NCI-H2081 treated with DMSO at 0.1 percent for 48 hours (cell line): ENCODE measurements around the gene SEMG2.

Experiments
- DNase-seq: peaks from one replicate; lab custom pipeline; 2025; lab: John Stamatoyannopoulos, UW

The SEMG2 gene, protein sequence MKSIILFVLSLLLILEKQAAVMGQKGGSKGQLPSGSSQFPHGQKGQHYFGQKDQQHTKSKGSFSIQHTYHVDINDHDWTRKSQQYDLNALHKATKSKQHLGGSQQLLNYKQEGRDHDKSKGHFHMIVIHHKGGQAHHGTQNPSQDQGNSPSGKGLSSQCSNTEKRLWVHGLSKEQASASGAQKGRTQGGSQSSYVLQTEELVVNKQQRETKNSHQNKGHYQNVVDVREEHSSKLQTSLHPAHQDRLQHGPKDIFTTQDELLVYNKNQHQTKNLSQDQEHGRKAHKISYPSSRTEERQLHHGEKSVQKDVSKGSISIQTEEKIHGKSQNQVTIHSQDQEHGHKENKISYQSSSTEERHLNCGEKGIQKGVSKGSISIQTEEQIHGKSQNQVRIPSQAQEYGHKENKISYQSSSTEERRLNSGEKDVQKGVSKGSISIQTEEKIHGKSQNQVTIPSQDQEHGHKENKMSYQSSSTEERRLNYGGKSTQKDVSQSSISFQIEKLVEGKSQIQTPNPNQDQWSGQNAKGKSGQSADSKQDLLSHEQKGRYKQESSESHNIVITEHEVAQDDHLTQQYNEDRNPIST

DNA sequence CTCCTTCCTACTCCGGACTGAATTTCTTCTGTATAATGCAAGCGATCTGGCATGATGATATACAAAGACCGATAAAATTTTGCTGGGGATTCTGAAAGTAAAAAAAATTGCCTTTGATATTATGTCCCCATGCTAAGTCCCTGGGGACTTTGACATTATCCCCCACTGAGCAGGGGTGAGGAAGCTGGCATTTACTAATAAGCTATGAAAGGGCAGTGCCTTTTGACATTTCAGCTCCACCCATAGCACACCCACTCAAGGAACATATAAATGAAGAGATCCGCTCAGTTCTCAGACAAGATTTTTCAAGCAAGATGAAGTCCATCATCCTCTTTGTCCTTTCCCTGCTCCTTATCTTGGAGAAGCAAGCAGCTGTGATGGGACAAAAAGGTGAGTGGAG is at the start of gene SEMG2:
Gene SEMG2 (plus strand): TSS at position 298 of the 400 bp plus-strand sequence. CDS start 17 bp downstream, at position 315.
- DNase-seq: no peak

DNA sequence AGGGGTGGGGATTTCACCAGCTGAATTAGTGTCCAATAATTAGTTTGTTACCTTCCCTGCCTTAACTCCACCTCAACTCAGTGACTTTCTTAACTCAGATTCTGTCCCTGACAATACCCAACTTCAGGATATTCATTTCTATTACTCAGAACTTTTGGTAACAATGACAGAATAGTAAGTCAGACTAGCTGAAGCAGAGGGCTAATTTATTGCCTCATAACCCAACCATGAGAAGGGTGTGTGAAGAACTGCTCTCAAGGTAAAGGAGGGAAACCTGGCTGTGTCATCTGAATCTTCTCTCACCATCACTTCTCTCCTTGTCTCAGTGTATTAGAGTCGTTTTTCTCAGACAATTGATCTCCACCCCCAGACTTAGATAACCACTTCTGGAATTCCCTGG is 47.7 kb upstream of the SEMG2 start:
- no peak for DNase-seq

DNA sequence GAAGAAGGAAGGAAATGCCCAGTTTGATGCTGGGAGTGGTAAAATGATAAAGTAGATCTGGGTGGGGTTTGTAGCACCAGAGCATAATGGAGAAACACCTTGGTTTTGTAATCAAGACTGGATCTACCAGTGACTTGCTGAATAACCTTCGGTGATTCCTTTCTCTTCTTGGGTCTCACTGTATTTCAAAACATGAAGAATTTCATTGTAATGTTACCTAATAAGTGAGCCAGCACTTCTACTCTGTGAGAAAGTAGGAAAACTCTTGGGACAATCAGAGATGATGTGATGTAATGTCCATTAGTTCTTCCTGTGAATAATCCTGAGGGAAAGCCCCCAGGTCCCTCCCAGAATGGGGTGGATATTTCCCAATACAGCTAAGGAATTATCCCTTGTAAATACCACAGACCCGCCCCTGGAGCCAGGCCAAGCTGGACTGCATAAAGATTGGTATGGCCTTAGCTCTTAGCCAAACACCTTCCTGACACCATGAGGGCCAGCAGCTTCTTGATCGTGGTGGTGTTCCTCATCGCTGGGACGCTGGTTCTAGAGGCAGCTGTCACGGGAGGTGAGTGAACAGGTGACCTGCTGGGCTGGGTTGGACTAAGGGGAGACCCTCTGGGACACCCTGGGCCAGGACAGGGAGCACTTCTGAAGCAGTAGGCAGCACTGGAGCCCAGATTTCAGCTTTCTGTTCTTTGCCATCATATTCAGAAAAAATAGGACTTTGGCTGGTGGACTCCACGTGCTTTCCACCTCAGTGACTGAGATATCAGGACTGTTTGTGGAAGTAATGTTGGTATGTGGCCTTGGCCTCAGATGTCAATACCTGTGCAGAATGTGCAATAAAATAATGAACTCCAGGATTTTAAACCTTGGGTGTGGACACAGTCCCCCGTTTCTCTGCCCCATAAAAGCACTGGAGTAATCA is 46.5 kb upstream of the SEMG2 start, which contains the start of gene PI3:
Gene PI3 (plus strand): TSS at position 469 of the 931 bp plus-strand sequence. CDS start 21 bp downstream, at position 490.
- DNase-seq: no peak

DNA sequence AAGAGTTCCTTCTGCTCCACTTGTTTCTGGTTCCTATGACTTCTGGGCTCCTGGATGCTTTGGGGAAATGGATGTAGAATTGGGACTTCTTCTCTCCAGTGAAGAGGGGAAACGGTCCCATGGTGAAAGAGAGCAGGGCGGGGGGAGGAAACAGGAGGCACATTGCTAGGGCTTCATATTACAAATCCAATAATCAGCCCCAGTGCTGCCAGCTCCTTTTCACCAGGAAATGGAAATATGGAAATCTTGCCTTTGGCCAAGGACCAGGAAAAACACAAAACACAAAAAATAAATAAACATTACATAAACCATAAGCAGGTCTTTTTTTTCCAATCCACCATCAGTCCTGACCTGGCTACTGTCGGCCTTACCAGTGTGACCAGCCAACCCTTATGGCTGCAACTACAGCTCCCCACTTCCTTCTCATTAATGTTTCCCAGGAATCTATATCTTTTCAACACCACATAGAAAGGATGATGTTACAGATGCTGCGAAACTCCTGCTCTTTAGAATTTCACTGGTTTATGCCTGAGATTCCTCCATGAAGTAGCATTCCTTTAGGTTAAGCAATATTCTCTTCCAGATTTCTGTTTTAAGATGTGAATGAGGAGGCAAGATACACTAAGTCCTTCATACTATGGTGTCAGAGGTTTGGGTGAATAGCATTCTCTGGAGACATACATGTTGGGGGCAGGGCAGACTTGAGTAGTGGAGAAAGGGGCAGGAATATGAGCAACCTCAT is 44.5 kb upstream of the SEMG2 start:
- no peak for DNase-seq

DNA sequence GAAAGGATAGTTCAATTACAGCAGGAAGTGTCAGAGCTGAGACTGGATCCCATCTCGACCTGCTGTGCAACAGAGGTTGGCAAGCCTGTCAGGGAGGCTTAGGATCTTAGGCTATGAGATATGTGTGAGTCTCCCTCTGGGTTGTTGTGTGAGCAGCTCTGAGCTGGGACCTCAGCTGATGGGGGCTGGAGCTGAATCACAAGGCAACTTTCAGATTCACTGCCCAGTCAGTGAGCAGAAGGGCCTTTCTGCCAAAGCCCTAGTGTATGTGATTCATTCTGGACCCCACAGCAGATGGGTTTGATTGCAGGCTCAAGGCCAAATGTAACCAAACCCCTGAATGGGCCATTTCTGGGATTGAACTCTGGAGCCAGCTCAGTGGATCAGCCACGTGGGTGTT is 42.0 kb upstream of the SEMG2 start:
- no peak for DNase-seq

DNA sequence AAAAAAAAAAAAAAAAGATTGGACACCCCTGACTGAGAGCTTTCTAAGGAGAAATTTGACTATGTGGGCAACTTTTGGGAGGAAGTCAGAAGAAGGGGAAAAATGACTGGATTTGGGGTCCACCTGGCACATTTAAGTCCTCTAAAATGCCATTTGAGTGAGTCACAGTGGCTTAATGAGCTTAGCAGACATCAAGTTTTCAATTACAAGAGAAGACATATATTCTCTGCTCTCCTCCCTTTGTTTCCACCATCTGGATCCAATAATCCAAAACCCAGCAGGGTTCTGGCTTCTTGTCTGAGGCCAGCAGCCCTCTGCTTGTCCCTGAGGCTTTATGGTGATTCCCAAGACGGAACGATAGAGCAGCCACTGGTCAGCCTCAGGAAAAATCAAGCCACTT is 39.5 kb upstream of the SEMG2 start:
- DNase-seq: no peak

DNA sequence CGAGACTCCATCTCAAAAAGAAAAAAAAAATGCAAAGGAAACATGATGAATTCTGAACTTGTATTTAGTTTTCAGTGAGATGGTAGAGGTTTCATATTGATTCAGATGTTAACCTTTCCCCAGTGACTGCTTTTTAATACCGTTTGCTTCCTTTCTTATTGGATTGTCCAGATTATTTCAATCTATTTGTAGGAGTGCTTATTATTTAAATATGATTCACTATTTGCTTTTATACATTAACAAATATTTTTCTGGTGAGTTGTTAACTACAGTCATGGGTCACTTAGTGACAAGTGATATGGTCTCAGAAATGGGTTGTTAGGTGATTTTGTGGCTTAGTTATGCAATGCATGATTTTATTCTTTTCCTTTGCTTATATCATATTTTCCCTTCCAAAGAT is 38.1 kb upstream of the SEMG2 start:
- no peak for DNase-seq

DNA sequence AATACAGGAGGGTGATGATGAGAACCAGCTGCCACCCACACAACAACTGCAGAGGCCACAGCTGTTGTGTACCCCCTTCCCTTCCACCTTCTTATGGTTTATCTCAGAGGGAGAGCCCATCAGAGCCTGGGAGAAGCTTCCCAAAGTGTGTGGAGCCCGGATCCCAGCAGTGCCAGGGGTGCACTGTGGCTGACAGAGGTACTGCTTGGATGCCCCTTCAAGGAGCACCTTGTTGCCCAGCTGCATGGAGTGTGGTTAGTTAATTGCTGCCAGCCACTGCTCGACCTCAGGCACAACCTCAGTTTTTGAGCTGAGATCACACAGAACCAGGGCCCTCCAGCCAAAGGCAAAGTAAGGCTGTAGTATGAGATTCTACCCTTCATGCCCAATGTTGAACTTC is 33.5 kb upstream of the SEMG2 start:
- DNase-seq: no peak

DNA sequence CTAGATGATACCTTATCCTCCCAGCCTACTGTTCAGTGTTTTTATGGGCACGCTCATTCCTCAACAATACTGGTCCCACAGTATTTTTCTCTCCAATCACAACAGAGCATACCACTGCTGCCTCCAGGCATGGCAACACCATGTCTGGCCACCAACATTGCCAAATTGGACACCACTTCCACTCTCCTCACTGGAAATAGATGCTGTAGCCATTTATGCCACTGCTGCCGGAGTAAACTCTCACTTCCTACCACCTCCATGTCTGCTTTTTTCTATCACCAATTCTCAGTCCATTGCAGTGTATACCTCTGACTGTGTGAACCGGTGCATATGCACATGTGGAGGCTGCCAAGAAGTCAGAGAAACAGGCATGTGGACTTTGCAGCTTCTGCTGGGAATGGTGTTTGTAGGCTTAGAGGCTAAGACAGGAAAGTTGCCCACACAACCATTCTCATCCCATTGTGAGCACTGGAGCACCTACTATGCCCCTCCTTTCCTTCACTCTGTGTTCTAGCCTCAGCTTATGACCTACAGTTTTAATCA is 32.0 kb upstream of the SEMG2 start:
- DNase-seq: no peak

DNA sequence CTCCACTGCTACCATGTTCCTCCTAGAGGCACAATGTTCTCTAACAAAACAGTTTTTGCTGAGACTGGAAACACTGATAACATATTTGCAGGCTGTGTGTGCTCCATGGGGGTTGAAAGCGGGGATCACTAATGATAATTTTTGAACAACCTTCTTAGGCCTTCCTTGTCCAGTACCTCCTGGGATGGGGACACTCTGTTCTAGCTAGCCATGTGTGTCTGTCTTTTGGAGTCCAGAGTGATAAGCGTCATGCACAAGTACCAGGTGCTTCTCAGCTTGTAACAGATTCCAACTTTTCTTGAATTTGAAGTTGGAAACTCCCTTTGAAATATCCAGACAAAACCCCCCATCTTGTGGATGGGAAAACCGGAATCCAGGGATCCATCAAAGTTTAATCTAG is 31.3 kb upstream of the SEMG2 start:
- no peak for DNase-seq

DNA sequence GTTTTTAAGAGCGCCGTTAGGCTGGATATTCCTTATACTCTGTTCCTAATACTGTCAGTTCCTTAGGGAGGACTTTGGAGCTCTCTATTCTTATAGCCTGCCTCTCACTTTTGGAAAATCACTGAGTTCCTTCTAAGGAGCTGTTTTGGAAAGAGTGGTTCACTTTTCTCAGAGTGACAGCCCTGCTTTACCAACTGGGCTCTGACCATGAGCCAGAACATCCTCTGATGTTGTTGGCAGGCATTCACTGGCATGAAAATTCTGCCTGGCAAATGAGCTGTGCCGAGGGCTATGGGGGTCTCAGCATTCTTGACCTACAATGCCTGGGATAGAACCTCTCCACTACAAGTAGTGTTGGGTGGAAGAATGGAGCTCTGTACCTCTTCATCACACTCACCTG is 29.2 kb upstream of the SEMG2 start:
- DNase-seq: no peak

DNA sequence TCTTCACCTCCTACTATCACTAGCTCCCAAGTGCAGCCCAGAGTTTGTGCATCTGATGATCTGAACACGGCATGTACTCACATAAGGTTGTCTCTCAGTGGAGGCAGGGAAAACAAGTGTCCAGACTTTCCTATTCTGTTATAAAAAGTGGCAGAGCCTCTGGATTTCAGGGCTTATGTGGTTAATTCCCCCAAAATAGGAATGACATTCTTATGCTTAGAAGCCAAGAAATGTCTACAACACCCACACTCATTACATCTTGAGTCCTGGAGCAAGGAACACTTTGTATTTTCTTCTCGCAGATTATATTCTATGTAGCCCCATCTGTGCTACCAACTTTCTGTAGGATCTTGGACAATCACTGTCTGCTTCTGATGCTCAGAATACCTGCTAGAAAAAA is 27.8 kb upstream of the SEMG2 start:
- no peak for DNase-seq

DNA sequence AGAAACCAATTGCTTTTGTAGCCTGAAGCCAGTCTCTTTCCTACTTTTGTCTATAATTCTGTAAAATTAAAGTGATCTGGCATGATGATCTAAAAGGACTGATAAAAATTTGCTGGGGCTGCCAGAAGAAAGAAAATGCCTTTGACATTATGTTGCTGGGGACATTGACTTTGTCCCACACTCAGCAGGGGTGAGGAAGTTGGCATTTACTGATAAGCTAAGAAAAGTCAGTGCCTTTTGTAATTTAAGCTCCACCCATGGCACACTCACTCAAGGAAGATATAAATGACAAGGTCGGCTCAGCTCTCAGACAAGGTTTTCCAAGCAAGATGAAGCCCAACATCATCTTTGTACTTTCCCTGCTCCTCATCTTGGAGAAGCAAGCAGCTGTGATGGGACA is 14.4 kb upstream of the SEMG2 start, which contains the start of gene SEMG1:
Gene SEMG1 (plus strand): TSS at position 309 of the 400 bp plus-strand sequence. CDS start 21 bp downstream, at position 330.
- DNase-seq: no peak

DNA sequence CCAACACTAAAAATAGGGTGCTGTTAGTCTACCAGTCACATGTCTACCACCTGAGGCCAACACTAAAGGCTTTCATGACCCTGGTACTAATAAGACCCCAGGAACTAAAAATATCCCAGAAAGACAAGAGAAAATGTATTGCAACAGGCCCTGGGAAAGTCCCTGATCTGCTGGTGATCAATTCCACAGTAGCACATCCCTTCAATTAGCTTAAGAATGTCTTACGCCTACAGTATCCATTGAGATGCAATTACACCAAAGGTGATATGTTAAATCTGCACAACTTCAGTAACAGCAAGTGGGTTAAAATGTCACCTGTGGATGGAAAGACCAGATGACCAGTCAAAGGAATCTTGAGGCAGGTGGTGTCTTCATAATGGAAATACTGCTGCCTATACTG is 11.2 kb upstream of the SEMG2 start:
- no peak for DNase-seq

DNA sequence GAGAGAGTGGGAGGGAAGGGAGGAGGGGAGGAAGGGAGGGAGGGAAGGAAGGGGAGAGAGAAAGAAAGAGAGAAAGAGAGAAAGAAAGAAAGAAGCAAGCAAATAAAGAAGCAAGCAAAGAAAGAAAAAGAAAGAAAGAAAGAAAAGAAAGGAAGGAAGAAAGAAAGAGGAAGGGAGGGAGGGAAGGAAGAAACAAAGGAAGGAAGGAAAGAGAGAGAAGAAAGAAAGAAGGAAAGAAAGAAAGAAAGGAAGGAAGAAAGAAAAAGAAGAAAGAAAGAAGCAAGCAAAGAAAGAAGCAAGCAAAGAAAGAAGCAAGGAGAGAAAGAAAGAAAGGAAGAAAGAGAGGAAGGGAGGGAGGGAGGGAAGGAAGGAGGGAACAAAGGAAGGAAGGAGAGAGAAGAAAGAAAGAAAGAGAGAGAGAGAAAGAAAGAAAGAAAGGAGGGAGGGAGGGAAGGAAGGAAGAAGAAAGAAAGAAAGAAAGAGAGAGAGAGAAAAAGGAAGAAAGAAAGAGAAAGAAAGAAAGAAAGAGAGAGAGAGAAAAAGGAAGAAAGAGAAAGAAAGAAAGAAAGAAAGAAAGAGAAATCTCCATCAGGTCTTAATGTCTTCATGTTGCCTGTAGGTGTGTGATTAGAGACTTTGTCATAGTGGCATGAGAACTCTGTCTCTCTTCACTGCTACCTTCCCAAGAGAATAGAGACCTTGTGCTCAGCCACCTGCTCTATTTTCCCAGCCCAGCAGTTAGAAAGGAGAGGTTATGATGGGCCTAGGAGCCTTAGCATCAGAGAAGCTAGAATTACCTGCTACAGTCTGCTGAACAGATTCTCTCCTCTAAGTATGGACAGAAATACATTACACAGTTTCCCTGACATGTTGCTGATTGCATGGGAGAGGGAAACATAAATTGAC is 9.4 kb upstream of the SEMG2 start:
- no peak for DNase-seq

DNA sequence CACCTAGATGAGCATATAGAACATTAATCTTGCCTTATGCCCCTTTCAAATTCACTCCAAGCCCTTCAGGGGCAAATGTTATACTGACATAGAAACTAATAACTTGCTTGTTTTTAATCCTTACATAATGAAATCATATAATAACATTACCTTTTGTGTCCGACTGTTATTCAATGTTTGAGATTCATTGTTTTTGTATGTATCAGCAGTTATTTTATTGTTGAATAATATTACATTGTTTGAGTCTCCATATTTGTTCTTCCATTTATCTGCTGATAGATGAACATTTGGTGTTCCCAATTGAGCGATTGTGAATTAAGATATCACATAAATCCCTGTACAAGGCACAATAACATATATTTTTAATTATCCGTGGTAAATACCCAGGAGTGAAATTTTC is 8.3 kb upstream of the SEMG2 start:
- no peak for DNase-seq

DNA sequence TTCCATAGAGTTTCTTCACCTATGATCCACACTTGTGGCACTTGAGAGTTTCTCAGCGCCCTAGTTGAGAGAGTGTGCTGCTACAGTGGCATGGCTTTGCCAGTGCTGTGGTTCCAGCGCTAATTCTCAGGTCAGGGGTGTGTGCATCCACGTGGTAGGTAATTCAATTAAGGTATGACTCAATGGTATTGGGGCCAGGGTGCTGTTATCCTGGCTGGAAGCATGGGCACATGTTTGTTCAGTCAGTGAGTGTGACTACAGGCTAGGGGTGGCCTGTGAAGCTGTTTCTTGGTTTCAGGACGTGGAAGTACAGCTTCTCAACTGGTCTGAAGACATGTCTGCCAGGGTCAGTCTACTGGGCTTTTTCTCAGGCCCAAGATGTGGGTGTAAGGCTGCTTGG is 3.0 kb upstream of the SEMG2 start:
- DNase-seq: no peak

DNA sequence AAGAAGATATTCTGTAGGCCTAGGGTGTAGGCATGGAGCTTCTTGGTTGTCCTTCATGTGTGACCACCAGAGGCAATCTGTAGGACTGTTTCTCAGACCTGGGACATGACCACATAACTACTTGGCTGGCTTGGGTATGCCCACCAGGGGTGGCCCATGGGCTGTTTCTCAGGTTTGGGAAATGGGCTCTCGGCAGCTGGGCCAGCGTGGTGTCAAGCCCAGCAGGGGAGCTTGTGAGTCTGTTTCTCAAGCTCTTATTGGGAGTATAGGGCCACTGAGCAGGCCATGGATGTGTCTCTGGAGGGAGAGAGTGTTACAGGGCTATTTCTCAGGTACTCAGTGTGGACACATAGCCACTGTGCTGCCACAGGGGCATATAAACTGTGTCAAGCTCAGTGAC is 2.5 kb upstream of the SEMG2 start:
- DNase-seq: no peak

DNA sequence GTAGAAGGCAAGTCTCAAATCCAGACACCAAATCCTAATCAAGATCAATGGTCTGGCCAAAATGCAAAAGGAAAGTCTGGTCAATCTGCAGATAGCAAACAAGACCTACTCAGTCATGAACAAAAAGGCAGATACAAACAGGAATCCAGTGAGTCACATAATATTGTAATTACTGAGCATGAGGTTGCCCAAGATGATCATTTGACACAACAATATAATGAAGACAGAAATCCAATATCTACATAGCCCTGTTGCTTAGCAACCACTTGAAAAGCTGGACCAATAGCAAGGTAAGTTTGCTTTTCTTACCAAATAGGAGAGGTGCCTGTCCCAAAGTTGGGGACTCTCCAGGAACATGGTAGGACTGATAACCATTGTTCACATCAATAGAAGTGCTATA is 2.0 kb downstream of the SEMG2 start:
- DNase-seq: no peak

DNA sequence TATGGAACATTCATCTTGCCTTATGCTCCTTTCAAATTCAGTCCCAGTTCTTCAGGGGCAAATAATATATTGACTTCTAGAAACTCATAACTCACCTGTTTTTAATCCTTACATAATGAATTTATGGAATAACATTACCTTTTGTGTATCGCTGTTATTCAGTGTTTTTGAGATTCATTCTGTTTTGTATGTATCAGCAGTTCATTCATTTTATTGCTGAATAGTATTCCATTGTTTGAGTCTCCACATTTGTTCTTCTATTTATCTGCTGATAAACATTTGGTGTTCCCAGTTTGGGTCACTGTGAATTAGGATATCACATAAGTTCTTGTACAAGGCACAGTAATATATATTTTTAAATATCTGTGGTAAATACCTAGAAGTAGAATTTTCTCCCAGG is 5.1 kb downstream of the SEMG2 start:
- no peak for DNase-seq
